Heart left ventricle (tissue), 13 donors: ENCODE results near the gene AMY2B.
"Not testable (repeated sequence)": the region's sequence is repeated elsewhere in the genome, so short reads cannot be mapped to it uniquely, and the experiment has no call there.

ENCODE experiments used
- CTCF ChIP-seq, 12 donors: fragments of 200-600 bp; sonication (generic) in 4 of 12; IDR thresholded peaks; one replicate each; pipeline versions ENCODE4 v1.5.0 to v1.8.0; 2018 to 2022; ENCODE audit warnings: antibody characterized with exemption in 12 of 12, mild to moderate bottlenecking in 5 of 12
- POLR2A ChIP-seq, 2 donors: fragments of 450-650 bp; IDR thresholded peaks; one replicate each; pipeline ENCODE4 v1.6.1; 2017; ENCODE audit warnings: antibody characterized with exemption in 2 of 2, mild to moderate bottlenecking in 2 of 2, moderate library complexity in 2 of 2
- donor health status: ischemic (EF 13 %, LVEDD 7.1; RV severe dilation, severe dysfunction).
- donor health status: DM: no; HTN: yes; CAD: no.
- donor health status: DM: no; HTN: no; CAD: no.
- donor health status: ischemic (EF 25% LVEDD 6.9; RV normal size, moderate dysfunction).
- donor health status: ischemic (EF 25% LVEDD 5.7; RV mildly dilated, moderate dysfunction).
- donor health status: ischemic (EF 35%, LVEDD 5.7; RV mildly dilated, moderate dysfunction).
- donor health status: nonischemic (EF 11% LVEDD 7.7; RV severe dilation, severe dysfunction).
- donor health status: DM: yes; HTN: yes; CAD: no.
- donor health status: PGD.
- donor health status: ischemic (EF 29% LVEDD 5.4; RV normal size, mild dysfunction).
- donor health status: nonischemic (EF 23%, LVEDD 6.1; RV moderate dilation, normal function).

- not testable (repeated sequence) for TF ChIP-seq POLR2A, CTCF (IDR thresholded peaks at IDR 0.05)
Measured at GRCh38 chr1:103561124-103561523, 10.3 kb upstream of the AMY2B start.
